Trophoblast cell (in vitro differentiated cells and primary cell): ENCODE results near the gene VSTM2B.
"Not testable (repeated sequence)": the region's sequence is repeated elsewhere in the genome, so short reads cannot be mapped to it uniquely, and the experiment has no call there.

Experiments used
- DNase-seq, 2 donors: peaks; one replicate each; pipeline ENCODE4 v3.0.0-alpha.2; 2016
- H2AFZ ChIP-seq: 2 replicates; pipeline ENCODE4 v1.6.1; 2013; ENCODE audit warnings: low read length, moderate library complexity, mild to moderate bottlenecking; ENCODE audit not compliant: insufficient read depth, poor library complexity
- H2AK5ac ChIP-seq: 2 replicates; pipeline ENCODE4 v1.6.1; 2013; ENCODE audit warnings: mild to moderate bottlenecking, low read length
- H2BK120ac ChIP-seq: 2 replicates; pipeline ENCODE4 v1.6.1; 2013; ENCODE audit warnings: low read length, mild to moderate bottlenecking, moderate library complexity; ENCODE audit not compliant: insufficient read depth, poor library complexity
- H2BK12ac ChIP-seq: 2 replicates; pipeline ENCODE4 v1.6.1; 2013; ENCODE audit warnings: mild to moderate bottlenecking, low read length, moderate library complexity
- H2BK5ac ChIP-seq: 2 replicates; pipeline ENCODE4 v1.6.1; 2013; ENCODE audit warnings: low read length, low read depth, moderate library complexity, mild to moderate bottlenecking; ENCODE audit not compliant: poor library complexity
- H3K14ac ChIP-seq: 2 replicates; pipeline ENCODE4 v1.6.1; 2013; ENCODE audit warnings: mild to moderate bottlenecking, low read length
- H3K18ac ChIP-seq: 2 replicates; pipeline ENCODE4 v1.6.1; 2013; ENCODE audit warnings: mild to moderate bottlenecking, low read length
- H3K23ac ChIP-seq: 2 replicates; pipeline ENCODE4 v1.6.1; 2013; ENCODE audit warnings: low read length
- H3K27ac ChIP-seq: 2 replicates; pipeline ENCODE4 v1.5.1; 2013; ENCODE audit warnings: low read depth, mild to moderate bottlenecking, inconsistent platforms, low read length, moderate library complexity
- H3K27me3 ChIP-seq: 2 replicates; pipeline ENCODE4 v1.6.1; 2013; ENCODE audit warnings: inconsistent platforms, mild to moderate bottlenecking, low read length, moderate library complexity; ENCODE audit not compliant: insufficient read depth
- H3K36me3 ChIP-seq, 2 experiments: 1 replicate in 1 of 2; 2 replicates in 1 of 2; pipeline ENCODE4 v1.6.1; 2013; ENCODE audit warnings: low read length in 2 of 2, mild to moderate bottlenecking in 2 of 2, moderate library complexity in 1 of 2; ENCODE audit not compliant: insufficient read depth in 2 of 2, control insufficient read depth in 1 of 2
- H3K4ac ChIP-seq: 2 replicates; pipeline ENCODE4 v1.6.1; 2013; ENCODE audit warnings: low read depth, mild to moderate bottlenecking, low read length, moderate library complexity
- H3K4me1 ChIP-seq, 2 experiments: 1 replicate in 1 of 2; 2 replicates in 1 of 2; pipeline ENCODE4 v1.6.1; 2013; ENCODE audit warnings: low read length in 2 of 2, mild to moderate bottlenecking in 2 of 2, moderate library complexity in 1 of 2; ENCODE audit not compliant: insufficient read depth in 2 of 2, control insufficient read depth in 1 of 2
- H3K4me2 ChIP-seq: 2 replicates; pipeline ENCODE4 v1.6.1; 2013; ENCODE audit warnings: inconsistent platforms, mild to moderate bottlenecking, low read length, moderate library complexity
- H3K4me3 ChIP-seq: 2 replicates; pipeline ENCODE4 v1.5.1; 2013; ENCODE audit warnings: mild to moderate bottlenecking, low read depth, low read length, inconsistent platforms
- H3K79me1 ChIP-seq: one replicate; pipeline ENCODE4 v1.6.1; 2013; ENCODE audit warnings: low read length
- H3K79me2 ChIP-seq: 2 replicates; pipeline ENCODE4 v1.6.1; 2013; ENCODE audit warnings: low read length, mild to moderate bottlenecking; ENCODE audit not compliant: control insufficient read depth, insufficient read depth, poor library complexity
- H3K9ac ChIP-seq: 2 replicates; pipeline ENCODE4 v1.6.1; 2013; ENCODE audit warnings: mild to moderate bottlenecking, low read length
- H3K9me3 ChIP-seq: 2 replicates; pipeline ENCODE4 v1.6.1; 2013; ENCODE audit warnings: low read depth, mild to moderate bottlenecking, control low read depth, inconsistent platforms, low read length; ENCODE audit not compliant: insufficient read depth
- H4K12ac ChIP-seq: 2 replicates; pipeline ENCODE4 v1.6.1; 2013; ENCODE audit warnings: low read depth, mild to moderate bottlenecking, low read length, moderate library complexity
- H4K8ac ChIP-seq: 2 replicates; pipeline ENCODE4 v1.6.1; 2013; ENCODE audit warnings: low read depth, mild to moderate bottlenecking, low read length, moderate library complexity
- H4K91ac ChIP-seq: one replicate; pipeline ENCODE4 v1.6.1; 2013; ENCODE audit warnings: low read depth, mild to moderate bottlenecking, low read length, moderate library complexity
- WGBS: extraction: QIAGEN DNeasy Blood & Tissue Kit; methylation state at CpG from one replicate; pipeline ENCODE4 v1.1.7; 2013; ENCODE audit warnings: missing lambda C conversion rate; ENCODE audit not compliant: insufficient read length, insufficient coverage; ENCODE audit errors: extremely low coverage; 5-methylcytosine and 5-hydroxymethylcytosine counted together

The VSTM2B gene

GRCh38 chr19:29542776-29543175 is 17.0 kb downstream of the VSTM2B start:
- no peak overlapping the region for H3K4me2 ChIP-seq
- H4K12ac ChIP-seq, result no peak overlapping the region
- H4K91ac ChIP-seq, result no peak overlapping the region
- H3K27ac ChIP-seq, result no peak overlapping the region
- no peaks in the 10 kb centered on the region for H3K27me3 ChIP-seq
- no peak overlapping the region for H3K14ac ChIP-seq
- H3K23ac ChIP-seq, result no peak overlapping the region
- H3K36me3 ChIP-seq, result no peaks in the 10 kb centered on the region
- no peak overlapping the region for H3K4me3 ChIP-seq
- no CpG with 5 or more reads among the region's 3 CpGs for WGBS
- H3K18ac ChIP-seq, result no peak overlapping the region
- H2AK5ac ChIP-seq, result no peak overlapping the region
- DNase-seq, result no peak
- no peak overlapping the region for H2AFZ ChIP-seq
- no peak overlapping the region for H2BK120ac ChIP-seq
- no peak overlapping the region for H3K4ac ChIP-seq
- no peaks in the 10 kb centered on the region for H3K79me1 ChIP-seq
- no peaks in the 10 kb centered on the region for H3K79me2 ChIP-seq
- H3K9me3 ChIP-seq, result peaks cover 12% of the 10 kb centered on the region
- H3K4me1 ChIP-seq, result peaks cover 10 to 11% of the 10 kb centered on the region in 2 experiments
- H2BK12ac ChIP-seq, result no peak overlapping the region
- no peak overlapping the region for H4K8ac ChIP-seq
- H2BK5ac ChIP-seq, result no peak overlapping the region
- H3K9ac ChIP-seq, result no peak overlapping the region

- Histone ChIP-seq H3K4me1 (peaks cover 10 to 11% of the 10 kb centered on the region in 2 experiments), H2BK5ac (no peak overlapping the region)
These were observed 17.6 kb downstream of the VSTM2B start for GRCh38 chr19:29543381-29543780.

DNA sequence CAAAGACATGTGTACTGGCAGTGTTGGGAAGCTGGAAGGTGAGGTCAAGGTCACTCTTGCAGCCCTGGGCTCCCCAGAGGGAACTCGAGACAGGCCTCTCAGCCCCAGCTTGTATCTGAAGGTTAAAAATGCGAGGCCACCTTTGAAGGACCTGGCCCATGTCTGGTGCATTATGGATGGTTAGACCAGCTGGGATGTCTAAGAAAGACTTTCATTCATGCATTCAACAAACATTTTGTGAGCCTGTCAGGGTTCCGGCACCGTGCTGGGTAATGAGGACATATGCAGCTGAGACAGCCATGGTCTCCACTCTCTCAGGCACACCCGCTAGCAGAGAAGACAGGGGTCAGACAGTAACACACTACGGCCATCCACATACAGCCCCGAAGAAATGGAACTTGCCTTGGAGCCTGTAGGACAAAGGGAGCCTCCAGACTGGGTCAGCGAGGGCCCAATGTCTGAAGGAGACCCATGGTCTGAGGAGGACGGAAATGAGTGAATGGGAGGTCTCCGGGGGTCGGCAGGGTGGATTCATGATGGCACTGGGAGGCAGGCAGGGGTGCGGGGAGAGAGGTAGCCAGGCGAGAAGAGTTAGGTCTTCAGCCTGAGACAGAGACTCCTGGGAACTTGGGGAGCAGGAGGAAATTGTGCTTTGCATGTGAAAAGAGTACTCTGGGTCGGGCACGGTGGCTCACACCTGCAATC is 19.0 kb downstream of the VSTM2B start:
- H3K4me2 ChIP-seq, result no peak overlapping the region
- H2BK5ac ChIP-seq, result no peak overlapping the region
- no peaks in the 10 kb centered on the region for H3K79me1 ChIP-seq
- no peak overlapping the region for H3K9ac ChIP-seq
- H3K79me2 ChIP-seq, result no peaks in the 10 kb centered on the region
- no peak overlapping the region for H2AFZ ChIP-seq
- peaks cover 10 to 11% of the 10 kb centered on the region in 2 experiments for H3K4me1 ChIP-seq
- no peak overlapping the region for H2BK120ac ChIP-seq
- peak overlapping the region; percentile 13 for H3K4me3 ChIP-seq
- no peak overlapping the region for H3K27ac ChIP-seq
- H3K14ac ChIP-seq, result no peak overlapping the region
- H3K4ac ChIP-seq, result no peak overlapping the region
- H4K8ac ChIP-seq, result no peak overlapping the region
- peaks cover 7% of the 10 kb centered on the region for H3K9me3 ChIP-seq
- no peak overlapping the region for H4K12ac ChIP-seq
- no peak for DNase-seq
- no peak overlapping the region for H2BK12ac ChIP-seq
- H3K23ac ChIP-seq, result no peak overlapping the region
- no CpG with 5 or more reads among the region's 15 CpGs for WGBS
- no peak overlapping the region for H4K91ac ChIP-seq
- no peak overlapping the region for H2AK5ac ChIP-seq
- no peaks in the 10 kb centered on the region for H3K27me3 ChIP-seq
- H3K18ac ChIP-seq, result no peak overlapping the region
- no peaks in the 10 kb centered on the region for H3K36me3 ChIP-seq

More at GRCh38 chr19:29543381-29543780, 17.6 kb downstream of the VSTM2B start:
- Histone ChIP-seq H3K79me1 (no peaks in the 10 kb centered on the region), H3K14ac (no peak overlapping the region), H4K8ac (no peak overlapping the region), H3K27ac (no peak overlapping the region), H4K12ac (no peak overlapping the region), H3K4me2 (no peak overlapping the region), H3K4ac (no peak overlapping the region), H3K79me2 (no peaks in the 10 kb centered on the region), H2AFZ (no peak overlapping the region), H3K18ac (no peak overlapping the region), H2BK120ac (no peak overlapping the region), H3K4me3 (no peak overlapping the region), H4K91ac (no peak overlapping the region), H3K36me3 (no peaks in the 10 kb centered on the region), H3K9me3 (peaks cover 9% of the 10 kb centered on the region), H3K9ac (peak overlapping the region; percentile 45), H3K23ac (no peak overlapping the region), H2AK5ac (no peak overlapping the region), H2BK12ac (no peak overlapping the region), H3K27me3 (no peaks in the 10 kb centered on the region)
- no CpG with 5 or more reads among the region's 2 CpGs for WGBS
- DNase-seq, result no peak

GRCh38 chr19:29545447-29545846 is 19.7 kb downstream of the VSTM2B start:
- H3K27ac ChIP-seq, H3K23ac ChIP-seq, H3K4me3 ChIP-seq, H4K91ac ChIP-seq, H3K14ac ChIP-seq, H4K12ac ChIP-seq, H3K36me3 ChIP-seq, H3K9ac ChIP-seq, H4K8ac ChIP-seq, H2AFZ ChIP-seq, H2BK12ac ChIP-seq, DNase-seq, H3K18ac ChIP-seq, H2BK120ac ChIP-seq, H3K4ac ChIP-seq, H2AK5ac ChIP-seq, H3K27me3 ChIP-seq, H3K79me1 ChIP-seq, H3K79me2 ChIP-seq, H3K9me3 ChIP-seq, H3K4me2 ChIP-seq, H2BK5ac ChIP-seq: not testable (repeated sequence)
- peaks cover 10 to 11% of the 10 kb centered on the region in 2 experiments for H3K4me1 ChIP-seq
- WGBS, result no CpG with 5 or more reads among the region's 4 CpGs
